Measurements from ENCODE around the gene LILRB2. TPM values are rescaled to one million over a fixed set of nuclear protein-coding genes. Genes with fewer than 3 reads are reported as not detected.
A peak's percentile ranks its signal among the peaks of the same experiment; 100 is the strongest.

LILRB2 gene
- total RNA-seq, 1 donor: not detected

GRCh38 chr19:54315956-54316355, 35.0 kb upstream of the LILRB2 start:
- no peak overlapping the region for H2AFZ ChIP-seq (ENCODE audit: low read length)
- no peak overlapping the region for H3K4me2 ChIP-seq (ENCODE audit: insufficient read depth, low read length)
- H3K9me3 ChIP-seq (ENCODE audit: low read depth, low read length): no peaks in the 10 kb centered on the region
- H3K4me1 ChIP-seq (ENCODE audit: insufficient read depth, low read length): no peaks in the 10 kb centered on the region
- H3K79me2 ChIP-seq (ENCODE audit: insufficient read depth, low read length): no peaks in the 10 kb centered on the region
- no peaks in the 10 kb centered on the region for H4K20me1 ChIP-seq (ENCODE audit: insufficient read depth, low read length)
- H3K27ac ChIP-seq (ENCODE audit: low read depth, low read length): no peak overlapping the region
- no peaks in the 10 kb centered on the region for H3K36me3 ChIP-seq (ENCODE audit: insufficient read depth, low read length)
- TF ChIP-seq, protein P1, sequence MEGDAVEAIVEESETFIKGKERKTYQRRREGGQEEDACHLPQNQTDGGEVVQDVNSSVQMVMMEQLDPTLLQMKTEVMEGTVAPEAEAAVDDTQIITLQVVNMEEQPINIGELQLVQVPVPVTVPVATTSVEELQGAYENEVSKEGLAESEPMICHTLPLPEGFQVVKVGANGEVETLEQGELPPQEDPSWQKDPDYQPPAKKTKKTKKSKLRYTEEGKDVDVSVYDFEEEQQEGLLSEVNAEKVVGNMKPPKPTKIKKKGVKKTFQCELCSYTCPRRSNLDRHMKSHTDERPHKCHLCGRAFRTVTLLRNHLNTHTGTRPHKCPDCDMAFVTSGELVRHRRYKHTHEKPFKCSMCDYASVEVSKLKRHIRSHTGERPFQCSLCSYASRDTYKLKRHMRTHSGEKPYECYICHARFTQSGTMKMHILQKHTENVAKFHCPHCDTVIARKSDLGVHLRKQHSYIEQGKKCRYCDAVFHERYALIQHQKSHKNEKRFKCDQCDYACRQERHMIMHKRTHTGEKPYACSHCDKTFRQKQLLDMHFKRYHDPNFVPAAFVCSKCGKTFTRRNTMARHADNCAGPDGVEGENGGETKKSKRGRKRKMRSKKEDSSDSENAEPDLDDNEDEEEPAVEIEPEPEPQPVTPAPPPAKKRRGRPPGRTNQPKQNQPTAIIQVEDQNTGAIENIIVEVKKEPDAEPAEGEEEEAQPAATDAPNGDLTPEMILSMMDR (IDR thresholded peaks at IDR 0.05; ENCODE audit: extremely low read depth, low read depth, low read length): no peak
- H3K27me3 ChIP-seq (ENCODE audit: insufficient read depth, low read length): peaks cover 1% of the 10 kb centered on the region
- DNase-seq (ENCODE audit: insufficient read length, low spot score, missing footprints): peak; percentile 15
- no peak overlapping the region for H3K4me3 ChIP-seq (ENCODE audit: insufficient read depth, low read length)

DNA sequence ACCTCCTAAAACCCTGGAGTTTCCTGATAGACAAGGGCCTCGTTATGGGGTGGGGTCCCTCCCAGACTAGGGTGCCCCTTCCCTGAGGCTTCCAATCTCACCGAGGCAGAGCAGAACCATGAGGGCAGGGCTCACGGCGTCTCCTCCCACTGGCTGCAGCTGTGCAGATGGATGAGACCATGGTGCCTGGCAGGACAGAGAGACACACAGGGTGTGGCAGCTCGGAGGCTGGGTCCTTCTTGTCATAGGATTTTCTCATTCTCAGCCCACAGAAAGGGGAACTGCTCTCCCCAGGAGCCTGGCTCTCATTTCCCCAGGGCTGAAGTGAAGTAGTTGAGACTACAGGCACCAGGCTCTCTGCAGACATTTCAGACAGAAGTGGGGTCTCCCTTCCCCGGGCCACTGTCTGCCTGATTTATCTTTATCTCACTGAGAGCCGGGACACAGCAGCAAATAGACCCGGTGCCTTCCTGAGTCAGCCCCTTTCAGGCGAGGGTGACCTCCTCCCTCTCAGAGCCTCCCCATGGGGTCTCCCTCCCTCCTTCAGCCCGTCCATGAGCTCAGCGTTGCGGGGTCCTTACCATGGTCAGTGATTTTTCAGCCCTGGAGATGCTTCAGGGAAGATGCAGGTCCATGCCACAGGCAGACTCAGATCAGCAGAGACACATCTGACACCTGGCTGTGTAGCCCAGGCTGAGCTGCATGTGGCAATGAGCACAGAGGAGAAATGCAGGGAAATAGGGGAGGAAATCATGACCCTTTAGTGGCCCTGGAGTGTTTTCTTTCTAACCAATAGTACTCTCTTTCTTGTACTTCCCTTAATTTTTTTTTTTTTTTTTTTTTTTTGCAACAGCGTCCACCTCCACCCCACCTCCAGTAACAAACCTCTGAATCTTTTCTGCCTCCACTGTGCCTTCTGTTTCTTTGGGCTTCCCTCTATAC, 31.8 kb upstream of the LILRB2 start, which contains the start of gene LILRA5:
LILRA5 (minus strand) TSS at position 731 of the 942 bp plus-strand sequence; CDS start at position 584, 147 bp downstream.
- DNase-seq (ENCODE audit: insufficient read length, low spot score, missing footprints): peak; percentile 66
- TF ChIP-seq, protein P1 (IDR thresholded peaks at IDR 0.05; ENCODE audit: extremely low read depth, low read depth, low read length): no peak

GRCh38 chr19:54312011-54312410, 31.1 kb upstream of the LILRB2 start:
- no peaks in the 10 kb centered on the region for H4K20me1 ChIP-seq (ENCODE audit: insufficient read depth, low read length)
- no peaks in the 10 kb centered on the region for H3K27me3 ChIP-seq (ENCODE audit: insufficient read depth, low read length)
- H3K9me3 ChIP-seq (ENCODE audit: low read depth, low read length): no peaks in the 10 kb centered on the region
- no peak overlapping the region for H3K27ac ChIP-seq (ENCODE audit: low read depth, low read length)
- H3K4me1 ChIP-seq (ENCODE audit: insufficient read depth, low read length): no peaks in the 10 kb centered on the region
- H3K4me3 ChIP-seq (ENCODE audit: insufficient read depth, low read length): no peak overlapping the region
- TF ChIP-seq, protein P1 (IDR thresholded peaks at IDR 0.05; ENCODE audit: extremely low read depth, low read depth, low read length): no peak
- peak; percentile 13 for DNase-seq (ENCODE audit: insufficient read length, low spot score, missing footprints)
- no peak overlapping the region for H2AFZ ChIP-seq (ENCODE audit: low read length)
- H3K36me3 ChIP-seq (ENCODE audit: insufficient read depth, low read length): no peaks in the 10 kb centered on the region
- no peak overlapping the region for H3K4me2 ChIP-seq (ENCODE audit: insufficient read depth, low read length)
- no peaks in the 10 kb centered on the region for H3K79me2 ChIP-seq (ENCODE audit: insufficient read depth, low read length)

More for the DNA sequence above, 31.8 kb upstream of the LILRB2 start, which contains the start of gene LILRA5:
- no peaks in the 10 kb centered on the region for H3K9me3 ChIP-seq (ENCODE audit: low read depth, low read length)
- no peaks in the 10 kb centered on the region for H3K4me1 ChIP-seq (ENCODE audit: insufficient read depth, low read length)
- H3K36me3 ChIP-seq (ENCODE audit: insufficient read depth, low read length): no peaks in the 10 kb centered on the region
- no peaks in the 10 kb centered on the region for H4K20me1 ChIP-seq (ENCODE audit: insufficient read depth, low read length)
- no peaks in the 10 kb centered on the region for H3K27me3 ChIP-seq (ENCODE audit: insufficient read depth, low read length)
- no peak within 1 kb of the TSS for H2AFZ ChIP-seq (ENCODE audit: low read length)
- no peak within 1 kb of the TSS for H3K4me2 ChIP-seq (ENCODE audit: insufficient read depth, low read length)
- no peak within 1 kb of the TSS for H3K4me3 ChIP-seq (ENCODE audit: insufficient read depth, low read length)
- no peak within 1 kb of the TSS for H3K27ac ChIP-seq (ENCODE audit: low read depth, low read length)
- no peaks in the 10 kb centered on the region for H3K79me2 ChIP-seq (ENCODE audit: insufficient read depth, low read length)

- no peaks in the 10 kb centered on the region for H4K20me1 ChIP-seq (ENCODE audit: insufficient read depth, low read length)
- no peaks in the 10 kb centered on the region for H3K36me3 ChIP-seq (ENCODE audit: insufficient read depth, low read length)
- H3K4me2 ChIP-seq (ENCODE audit: insufficient read depth, low read length): no peak overlapping the region
- H2AFZ ChIP-seq (ENCODE audit: low read length): no peak overlapping the region
- no peaks in the 10 kb centered on the region for H3K4me1 ChIP-seq (ENCODE audit: insufficient read depth, low read length)
- H3K27ac ChIP-seq (ENCODE audit: low read depth, low read length): no peak overlapping the region
- no peaks in the 10 kb centered on the region for H3K79me2 ChIP-seq (ENCODE audit: insufficient read depth, low read length)
- H3K4me3 ChIP-seq (ENCODE audit: insufficient read depth, low read length): no peak overlapping the region
- TF ChIP-seq, protein P1 (IDR thresholded peaks at IDR 0.05; ENCODE audit: extremely low read depth, low read depth, low read length): no peak
- no peaks in the 10 kb centered on the region for H3K9me3 ChIP-seq (ENCODE audit: low read depth, low read length)
- H3K27me3 ChIP-seq (ENCODE audit: insufficient read depth, low read length): no peaks in the 10 kb centered on the region
- DNase-seq (ENCODE audit: insufficient read length, low spot score, missing footprints): no peak
These were observed 30.6 kb upstream of the LILRB2 start for GRCh38 chr19:54311486-54311885.

Measured in osteoblast (primary cell).